HG03460 (cell line): ENCODE data around the gene NFASC.

Experiments used
- ATAC-seq: cut with Tn5 transposase; IDR thresholded peaks from one replicate; pipeline ENCODE4 v1.9.1; 2021; ENCODE audit not compliant: unreplicated experiment

The NFASC gene

GRCh38 chr1:204887846-204888245, 17.2 kb downstream of the NFASC start:
- ATAC-seq: no peak

GRCh38 chr1:204888294-204888693, 17.6 kb downstream of the NFASC start:
- no peak for ATAC-seq

DNA sequence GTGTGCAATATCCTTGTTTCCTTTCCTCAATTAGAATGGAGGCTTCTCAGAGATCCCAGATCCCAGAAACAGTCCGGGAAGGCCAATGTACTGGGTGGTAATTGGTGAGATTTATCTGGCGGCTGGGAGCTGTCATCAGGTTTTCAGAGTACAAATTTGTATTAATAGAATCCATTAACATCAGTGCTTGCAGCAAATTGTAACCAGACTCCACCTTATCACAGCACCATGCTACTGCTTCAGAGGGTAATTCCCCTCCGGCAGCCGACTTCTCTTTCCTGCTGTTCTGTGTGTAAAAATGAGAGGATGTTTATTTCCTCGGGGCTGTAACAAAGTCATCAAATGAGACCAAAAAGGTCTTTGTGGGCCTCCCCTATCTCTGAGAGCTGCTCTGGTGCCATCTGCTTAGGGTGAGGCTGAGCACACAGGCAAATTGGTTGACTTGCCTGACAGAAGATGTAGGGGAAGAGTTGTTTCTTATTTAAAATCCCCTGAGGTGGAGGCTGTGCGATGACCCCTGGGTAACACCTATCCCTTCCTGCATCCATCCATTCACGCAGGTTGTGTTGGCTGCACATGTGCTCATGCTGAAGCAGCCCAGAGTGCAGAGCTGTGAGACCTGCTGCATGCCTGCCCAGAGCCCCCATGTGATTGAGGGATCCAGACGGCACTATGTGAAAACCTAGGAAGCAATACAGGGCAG, 19.2 kb downstream of the NFASC start:
- no peak for ATAC-seq

DNA sequence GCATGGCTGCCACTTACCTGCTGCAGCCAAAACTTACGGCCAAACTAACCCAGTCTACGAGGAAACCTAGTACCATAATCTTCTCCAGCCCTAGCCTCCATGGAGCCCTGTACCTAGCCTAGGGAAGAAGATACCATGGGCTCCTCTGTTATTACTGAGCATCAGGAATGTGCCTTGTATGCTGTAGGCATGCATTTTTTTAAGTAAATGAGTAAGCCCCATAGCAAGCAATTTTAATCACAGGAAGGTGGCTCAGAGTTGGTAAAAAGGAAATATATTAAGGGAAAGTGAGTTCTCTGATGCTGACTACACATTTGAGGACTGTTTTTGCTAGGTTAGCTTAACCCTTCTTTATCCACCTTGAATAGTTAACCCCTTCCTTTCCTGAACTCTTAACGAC, 21.2 kb downstream of the NFASC start:
- ATAC-seq: no peak

GRCh38 chr1:204894031-204894430, 23.4 kb downstream of the NFASC start:
- no peak for ATAC-seq

DNA sequence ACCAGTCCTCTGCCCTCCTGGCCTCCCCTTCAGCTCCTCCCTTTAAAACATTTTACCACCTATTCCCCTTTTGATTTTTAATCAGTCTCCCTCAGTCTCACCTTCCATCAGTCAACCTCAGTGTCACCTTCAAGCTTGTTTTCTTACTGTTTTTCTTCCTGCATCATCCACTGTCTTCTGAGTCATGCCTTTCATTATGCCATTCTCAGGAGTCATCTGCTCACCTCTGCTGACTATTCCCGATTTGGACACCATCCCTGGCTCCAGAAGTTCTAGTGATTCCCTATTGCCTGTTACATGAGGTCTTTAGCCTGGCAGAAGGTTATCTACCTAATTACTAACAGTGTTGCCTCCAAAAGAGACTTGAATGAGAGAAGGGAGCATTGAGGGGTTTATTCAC, 23.9 kb downstream of the NFASC start:
- ATAC-seq: no peak

GRCh38 chr1:204896023-204896422, 25.4 kb downstream of the NFASC start:
- ATAC-seq: no peak

DNA sequence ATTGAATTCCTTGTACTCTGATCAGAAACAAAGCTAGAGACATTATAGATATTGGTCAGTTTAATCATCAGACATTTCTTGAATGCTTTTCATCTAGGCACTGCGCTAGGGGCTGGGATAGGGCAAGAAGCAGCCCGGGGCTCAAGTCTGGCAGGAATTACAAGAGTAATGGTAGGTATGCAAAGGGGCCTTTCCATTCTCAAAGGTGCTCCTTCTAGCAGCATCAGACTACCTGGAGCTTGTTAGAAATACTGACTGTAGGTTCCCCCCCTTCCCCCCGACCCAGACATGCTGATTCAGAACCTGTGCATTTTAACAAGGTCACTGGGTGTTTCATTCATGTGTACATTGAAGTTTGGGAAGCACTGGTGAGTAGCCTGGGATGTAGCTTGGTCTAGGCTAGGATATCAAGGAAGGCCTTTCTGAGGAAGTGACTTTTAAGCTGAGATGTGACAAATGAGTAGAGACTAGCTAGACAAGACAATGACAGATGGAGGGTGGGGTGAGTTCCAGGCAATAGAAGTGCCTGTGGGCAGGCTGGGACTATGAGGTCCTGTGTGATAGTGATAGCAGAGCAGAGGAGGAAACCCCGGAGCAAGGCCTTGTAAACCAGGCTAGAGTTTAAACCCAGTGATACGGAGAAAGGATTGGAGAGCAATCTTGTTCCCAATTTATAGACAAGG, 26.3 kb downstream of the NFASC start:
- no peak for ATAC-seq

DNA sequence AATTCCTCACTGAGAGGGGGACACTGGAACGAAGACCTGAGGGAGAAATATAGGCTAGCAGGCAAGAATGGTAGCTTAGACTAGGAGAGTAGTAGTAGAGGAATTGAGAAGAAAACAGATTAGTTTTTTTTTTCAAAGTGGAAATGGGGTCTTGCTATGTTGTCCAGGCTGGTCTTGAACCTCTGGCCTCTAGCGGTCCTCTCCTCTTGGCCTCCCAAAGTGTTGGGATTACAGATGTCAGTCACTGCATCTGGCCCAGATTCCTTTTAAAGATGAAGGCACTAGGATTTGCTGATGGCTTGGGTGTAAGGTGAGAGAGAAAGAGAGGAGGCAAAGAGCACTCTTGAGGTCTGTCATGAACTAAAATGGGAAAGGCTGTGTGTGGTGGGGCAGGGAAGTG, 30.1 kb downstream of the NFASC start:
- ATAC-seq: no peak

GRCh38 chr1:204902671-204903070, 32.0 kb downstream of the NFASC start:
- no peak for ATAC-seq

DNA sequence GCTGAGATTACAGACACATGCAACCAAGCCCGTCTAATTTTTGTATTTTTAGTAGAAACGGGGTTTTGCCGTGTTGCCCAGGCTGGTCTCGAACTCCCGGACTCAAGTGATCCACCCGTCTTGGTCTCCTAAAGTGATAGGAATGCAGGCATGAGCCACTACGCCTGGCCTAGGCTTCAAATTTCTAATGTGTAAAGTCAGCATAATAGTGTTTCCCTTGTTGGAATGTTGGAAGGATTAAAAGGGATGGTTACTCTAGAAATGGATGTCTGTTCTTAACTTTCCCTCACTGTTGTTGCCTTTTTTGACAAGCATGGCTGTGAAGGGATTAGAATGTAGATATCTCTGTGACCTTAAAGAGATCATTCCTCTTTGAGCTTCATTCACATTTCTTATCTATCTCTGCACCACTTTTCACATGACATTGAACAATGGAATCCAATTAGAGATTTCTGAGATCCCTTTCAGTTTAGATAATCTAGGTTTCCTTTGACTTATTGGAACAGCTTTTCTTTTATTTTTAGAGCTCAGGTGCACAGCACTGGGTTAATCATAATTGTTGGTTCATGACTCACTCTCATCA, 33.7 kb downstream of the NFASC start:
- ATAC-seq: no peak

- no peak for ATAC-seq
Observed at GRCh38 chr1:204909109-204909508, 38.4 kb downstream of the NFASC start.

DNA sequence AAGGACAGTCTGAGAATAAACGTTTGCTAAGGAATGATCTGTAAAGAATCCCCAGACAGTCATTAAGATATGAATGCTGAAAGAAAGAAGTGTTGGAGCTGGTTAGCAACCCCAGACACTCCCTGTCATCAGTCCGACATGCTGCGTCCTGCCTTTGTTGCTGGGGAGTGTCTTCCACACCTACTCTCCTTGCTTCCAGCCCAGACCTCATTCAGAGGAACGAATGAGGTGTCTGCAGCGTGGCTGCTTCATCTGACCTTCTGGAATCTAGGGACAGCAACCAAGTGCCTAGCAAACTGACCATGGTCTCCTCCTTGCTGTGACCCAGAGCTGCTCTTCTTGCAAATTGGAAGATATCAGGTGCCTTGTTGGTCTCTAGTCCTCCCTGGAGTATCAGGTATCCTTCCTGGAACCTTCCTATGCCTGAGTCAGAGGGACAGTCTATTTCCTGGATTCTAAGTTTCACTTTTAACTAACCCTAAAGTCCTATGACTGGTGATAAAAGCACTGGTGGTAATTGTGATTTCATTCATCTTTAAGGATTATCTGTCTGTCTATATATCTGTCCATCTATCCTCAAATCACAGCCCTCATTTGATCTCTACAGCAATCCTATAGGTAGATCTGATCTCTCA, 45.3 kb downstream of the NFASC start:
- ATAC-seq: no peak

GRCh38 chr1:204917802-204918201, 47.1 kb downstream of the NFASC start:
- no peak for ATAC-seq

- ATAC-seq: no peak
Observed at GRCh38 chr1:204920511-204920910, 49.8 kb downstream of the NFASC start.

DNA sequence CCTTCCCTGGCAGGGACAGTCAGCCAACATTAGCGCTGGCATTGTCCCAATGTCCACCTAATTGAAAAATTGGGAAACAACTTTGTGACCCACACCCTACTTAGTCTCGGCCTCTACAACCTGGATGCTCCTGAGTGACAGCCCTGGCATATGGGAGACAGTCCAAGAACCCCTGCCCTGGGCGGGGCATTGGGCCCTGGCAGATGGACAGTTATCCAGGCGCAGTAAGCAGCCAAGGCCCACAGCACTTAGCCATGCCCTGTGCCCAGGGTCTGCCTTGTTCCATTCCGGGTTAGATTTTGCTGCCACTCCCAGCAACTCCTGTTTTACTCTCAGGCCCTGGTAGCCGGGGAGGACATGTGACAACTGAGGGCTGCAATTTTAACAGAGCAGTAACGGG, 50.3 kb downstream of the NFASC start:
- ATAC-seq: no peak

- no peak for ATAC-seq
Observed at GRCh38 chr1:204921855-204922516, 51.3 kb downstream of the NFASC start.

- no peak for ATAC-seq
Observed at GRCh38 chr1:204923201-204923600, 52.5 kb downstream of the NFASC start.

- no peak for ATAC-seq
Observed at GRCh38 chr1:204923626-204924012, 53.0 kb downstream of the NFASC start.

GRCh38 chr1:204924013-204924759, 53.5 kb downstream of the NFASC start:
- ATAC-seq: no peak

- ATAC-seq: no peak
Observed at GRCh38 chr1:204925701-204926100, 55.0 kb downstream of the NFASC start.
